NAMALWA (cell line): ENCODE data around the gene CCDC78.

Source experiments
- DNase-seq: peaks from one replicate; pipeline ENCODE4 v3.0.0-alpha.2; 2015; ENCODE audit warnings: low spot score

CCDC78 gene

GRCh38 chr16:726438-727290 is at the start of gene CCDC78, which contains the start of gene HAGHL:
Gene CCDC78, minus strand, starts transcription at chr16:726443. Its CDS starts 76 bp downstream, at chr16:726367.
Gene HAGHL, plus strand, starts transcription at chr16:727106. Its CDS starts 404 bp downstream, at chr16:727510.
- peak; percentile 65 for DNase-seq

- DNase-seq = no peak
These were observed 49.1 kb upstream of the CCDC78 start for GRCh38 chr16:775236-775796.

- DNase-seq = no peak
These were observed 48.1 kb upstream of the CCDC78 start for GRCh38 chr16:774086-775001.

- DNase-seq = no peak
These were observed 46.7 kb upstream of the CCDC78 start for GRCh38 chr16:772959-773358.

- DNase-seq = no peak
These were observed 44.2 kb upstream of the CCDC78 start for GRCh38 chr16:770411-770810.

- no peak for DNase-seq
These were observed 43.7 kb upstream of the CCDC78 start for GRCh38 chr16:769934-770333.

- no peak for DNase-seq
These were observed 43.0 kb upstream of the CCDC78 start for GRCh38 chr16:769184-769784.

GRCh38 chr16:768428-768827 is 42.2 kb upstream of the CCDC78 start:
- no peak for DNase-seq

- DNase-seq = no peak
These were observed 41.5 kb upstream of the CCDC78 start for GRCh38 chr16:767743-768235.

GRCh38 chr16:766820-767640 is 40.8 kb upstream of the CCDC78 start:
- DNase-seq = no peak

- DNase-seq = no peak
These were observed 40.0 kb upstream of the CCDC78 start for GRCh38 chr16:766008-766819.

- no peak for DNase-seq
These were observed 39.2 kb upstream of the CCDC78 start for GRCh38 chr16:765488-765865.

- DNase-seq = no peak
These were observed 38.7 kb upstream of the CCDC78 start for GRCh38 chr16:764848-765487.

GRCh38 chr16:764184-764750 is 38.0 kb upstream of the CCDC78 start:
- DNase-seq = no peak

GRCh38 chr16:763369-764183 is 37.3 kb upstream of the CCDC78 start:
- DNase-seq = no peak

GRCh38 chr16:762595-763268 is 36.5 kb upstream of the CCDC78 start:
- no peak for DNase-seq

GRCh38 chr16:761625-762513 is 35.6 kb upstream of the CCDC78 start:
- DNase-seq = no peak
